Right lobe of liver (tissue), 6 donors: ENCODE data around the gene LDAH. TPM values are rescaled to one million over a fixed set of nuclear protein-coding genes. Genes with fewer than 3 reads are reported as not detected.
A peak's percentile ranks its signal among the peaks of the same experiment; 100 is the strongest.

ENCODE experiments used
- ATAC-seq, 4 donors: fragments of 200-7000 bp; cut with Tn5 transposase; one replicate each; pipeline ENCODE4 v1.9.1; 2020; ENCODE audit warnings: mild to moderate bottlenecking in 4 of 4, moderate library complexity in 4 of 4
- DNase-seq, 3 donors: peaks; one replicate each; pipeline ENCODE4 v3.0.0-alpha.2; 2020
- H3K27ac ChIP-seq, 3 donors: fragments of 200-600 bp; one replicate each; pipeline ENCODE4 v1.8.0; 2022
- H3K27me3 ChIP-seq, 2 donors: fragments of 200-600 bp; one replicate each; pipeline ENCODE4 v1.8.0; 2022
- H3K36me3 ChIP-seq, 4 donors: fragments of 200-600 bp; sonication (generic) in 1 of 4; one replicate each; pipeline versions ENCODE4 v1.5.1 to v1.8.0; 2017 to 2022; ENCODE audit warnings: control low read depth in 1 of 4
- H3K4me1 ChIP-seq, 4 donors: fragments of 200-600 bp; sonication (generic) in 1 of 4; one replicate each; pipeline versions ENCODE4 v1.5.1 to v1.8.0; 2017 to 2022; ENCODE audit warnings: control low read depth in 1 of 4
- H3K4me3 ChIP-seq, 3 donors: fragments of 200-600 bp; one replicate each; pipeline ENCODE4 v1.8.0; 2022
- H3K9me3 ChIP-seq, 4 donors: fragments of 200-600 bp; sonication (generic) in 1 of 4; one replicate each; pipeline versions ENCODE4 v1.5.1 to v1.8.0; 2017 to 2022; ENCODE audit warnings: control low read depth in 1 of 4
- POLR2A ChIP-seq: fragments of 450-650 bp; IDR thresholded peaks from one replicate; pipeline ENCODE4 v1.6.1; 2017; ENCODE audit warnings: antibody characterized with exemption, mild to moderate bottlenecking
- WGBS: methylation state at CpG from one replicate; pipeline ENCODE4 v1.1.6; 2018; ENCODE audit warnings: low coverage, low lambda C conversion rate; ENCODE audit not compliant: insufficient coverage; ENCODE audit errors: missing lambda C conversion rate; 5-methylcytosine and 5-hydroxymethylcytosine counted together
- intact Hi-C, 2 donors: fragments of 100-400 bp; cut with DNase I; formaldehyde crosslinking; loops; one replicate each; pipeline versions ENCODE4 v1.11.2 to v1.14.1; 2022
- total RNA-seq, 6 experiments: library from RNA; depleted of rRNA in 2 of 6; stranded (reverse); fragments of >200 nt in 2 of 6; fragmentation: NEBNext Ultra II Directional in 3 of 6; extraction: Animal tissue kit (Norgen Biotek cat#: 25700) in 3 of 6; gene quantifications; one replicate each; pipeline versions ENCODE4 v1.1.0 to v1.2.4, GENCODE V29; 2016 to 2023
- TF ChIP-seq, protein P1 (sequence below), 4 donors: fragments of 200-600 bp in 3 of 4; fragments of 450-650 bp in 1 of 4; IDR thresholded peaks; one replicate each; pipeline versions ENCODE4 v1.5.1 to v1.8.0; 2016 to 2022; ENCODE audit warnings: antibody characterized with exemption in 4 of 4, mild to moderate bottlenecking in 2 of 4
- donor health status: DM: no; HTN: yes; CAD: no.
- donor health status: DM: no; HTN: no; CAD: no.
- donor health status: DM: no; HTN: no; CAD: no.
- donor health status: DM: no; HTN: yes; CAD: no.
- donor health status: DM: no; HTN: yes; CAD: no.

LDAH gene
- total RNA-seq, 6 experiments from 2014 or later = 9.0 to 18.7 (median 14.1) TPM

DNA sequence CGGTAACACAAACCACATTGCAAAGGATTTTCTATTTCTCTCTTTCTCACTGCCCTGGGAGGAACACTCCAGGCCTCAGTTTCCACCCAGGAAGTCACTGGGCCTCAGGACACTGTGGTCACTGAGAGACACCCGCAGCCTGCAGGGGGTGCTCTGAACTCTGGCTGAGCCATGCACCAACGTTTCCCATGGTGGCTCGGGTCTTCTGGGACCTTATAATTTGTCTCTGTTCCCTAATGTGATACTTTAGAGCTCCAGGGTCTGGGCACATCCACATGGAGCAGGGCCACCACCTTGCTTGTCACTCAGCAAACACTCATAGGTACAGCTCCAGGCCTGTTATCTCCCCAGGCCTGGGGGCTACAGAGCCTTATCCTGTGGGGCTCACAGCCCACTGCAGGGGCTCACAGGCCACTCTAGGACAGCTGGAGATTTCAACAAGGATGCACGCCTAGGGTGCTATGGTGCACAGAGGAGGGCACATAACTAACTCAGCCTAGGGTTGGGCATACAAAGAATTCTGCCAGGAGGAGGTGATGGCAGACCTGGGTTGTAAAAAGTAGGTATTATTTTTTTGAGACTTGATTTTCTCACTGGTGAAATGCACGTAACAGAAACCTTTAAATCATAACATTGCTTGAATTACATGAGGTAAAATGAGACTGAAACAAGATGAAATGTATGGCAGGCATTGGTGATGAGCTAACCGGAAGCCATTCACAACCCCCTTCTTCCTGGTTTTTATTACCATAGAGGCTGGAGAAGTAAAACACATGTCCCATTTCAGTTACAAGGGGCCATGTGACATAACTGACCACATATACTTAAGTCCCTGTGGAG, 169.0 kb downstream of the LDAH start:
- Histone ChIP-seq H3K36me3 (no peaks in the 10 kb centered on the region), H3K4me3 (no peak overlapping the region), H3K27me3 (no peaks in the 10 kb centered on the region), H3K4me1 (peaks cover 0 to 17% (median 6%) of the 10 kb centered on the region in 4 donors), H3K9me3 (no peaks in the 10 kb centered on the region), H3K27ac (no peak overlapping the region)
- DNase-seq (peak in 1 of 3 donors; percentile 20), ATAC-seq (no peak)
- WGBS = 91% methylated on average over 7 of the region's 7 CpGs
- intact Hi-C loops = no loop called here
- no peak for TF ChIP-seq POLR2A
- TF ChIP-seq, protein P1, sequence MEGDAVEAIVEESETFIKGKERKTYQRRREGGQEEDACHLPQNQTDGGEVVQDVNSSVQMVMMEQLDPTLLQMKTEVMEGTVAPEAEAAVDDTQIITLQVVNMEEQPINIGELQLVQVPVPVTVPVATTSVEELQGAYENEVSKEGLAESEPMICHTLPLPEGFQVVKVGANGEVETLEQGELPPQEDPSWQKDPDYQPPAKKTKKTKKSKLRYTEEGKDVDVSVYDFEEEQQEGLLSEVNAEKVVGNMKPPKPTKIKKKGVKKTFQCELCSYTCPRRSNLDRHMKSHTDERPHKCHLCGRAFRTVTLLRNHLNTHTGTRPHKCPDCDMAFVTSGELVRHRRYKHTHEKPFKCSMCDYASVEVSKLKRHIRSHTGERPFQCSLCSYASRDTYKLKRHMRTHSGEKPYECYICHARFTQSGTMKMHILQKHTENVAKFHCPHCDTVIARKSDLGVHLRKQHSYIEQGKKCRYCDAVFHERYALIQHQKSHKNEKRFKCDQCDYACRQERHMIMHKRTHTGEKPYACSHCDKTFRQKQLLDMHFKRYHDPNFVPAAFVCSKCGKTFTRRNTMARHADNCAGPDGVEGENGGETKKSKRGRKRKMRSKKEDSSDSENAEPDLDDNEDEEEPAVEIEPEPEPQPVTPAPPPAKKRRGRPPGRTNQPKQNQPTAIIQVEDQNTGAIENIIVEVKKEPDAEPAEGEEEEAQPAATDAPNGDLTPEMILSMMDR (IDR thresholded peaks at IDR 0.05) = no peak

DNA sequence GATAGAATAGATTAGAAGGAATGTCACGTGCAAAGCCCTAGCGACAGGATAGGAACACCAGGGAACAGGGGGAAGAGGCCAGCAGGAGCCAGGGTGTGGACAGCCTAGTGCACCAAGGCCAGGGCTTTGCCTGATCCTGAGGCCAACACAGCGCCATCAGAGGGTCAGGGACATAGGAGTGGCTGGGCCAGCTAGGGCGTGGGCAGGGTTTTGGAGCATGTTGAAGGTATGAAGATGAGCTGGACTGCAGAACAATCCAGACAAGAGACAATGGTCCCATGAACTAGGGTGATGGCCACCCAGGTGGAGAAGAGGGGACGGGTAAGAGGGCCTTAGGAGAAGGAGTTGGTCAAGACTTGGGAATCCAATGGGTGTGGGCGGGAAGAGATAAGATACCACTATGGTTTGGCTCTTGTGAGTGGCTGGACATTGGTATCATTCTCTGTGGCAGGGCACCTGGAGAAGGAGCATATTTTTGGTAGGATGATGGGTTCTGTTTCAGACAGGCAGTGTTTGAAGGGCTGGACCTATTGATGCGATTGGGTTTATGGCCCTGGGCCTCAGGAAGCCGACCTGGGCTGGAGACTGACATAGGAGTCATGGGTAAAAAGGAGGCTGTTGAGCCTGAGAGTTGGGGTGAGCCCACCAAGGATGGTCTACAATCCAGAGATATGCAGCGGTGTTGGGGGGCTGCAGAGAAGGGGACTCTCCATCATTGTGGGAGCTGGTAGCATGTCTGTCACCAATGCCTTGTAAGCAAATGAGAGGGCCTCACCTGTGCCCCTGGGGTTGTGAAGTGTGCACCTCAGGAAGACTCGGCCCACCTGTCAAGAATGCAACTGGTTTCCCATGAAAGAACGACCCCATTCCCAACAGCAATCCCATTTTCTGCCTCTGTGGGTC, 170.0 kb downstream of the LDAH start:
- H3K36me3 ChIP-seq = no peaks in the 10 kb centered on the region
- DNase-seq (peak in 1 of 3 donors; percentile 42), ATAC-seq (no peak)
- H3K4me3 ChIP-seq = no peak overlapping the region
- 89% methylated on average over 4 of the region's 11 CpGs for WGBS
- no peaks in the 10 kb centered on the region for H3K9me3 ChIP-seq
- no peak overlapping the region for H3K27ac ChIP-seq
- no peaks in the 10 kb centered on the region for H3K27me3 ChIP-seq
- TF ChIP-seq, protein P1 (IDR thresholded peaks at IDR 0.05) = no peak
- TF ChIP-seq POLR2A = no peak
- intact Hi-C loops = no loop called here
- peaks cover 0 to 27% (median 6%) of the 10 kb centered on the region in 4 donors for H3K4me1 ChIP-seq

DNA sequence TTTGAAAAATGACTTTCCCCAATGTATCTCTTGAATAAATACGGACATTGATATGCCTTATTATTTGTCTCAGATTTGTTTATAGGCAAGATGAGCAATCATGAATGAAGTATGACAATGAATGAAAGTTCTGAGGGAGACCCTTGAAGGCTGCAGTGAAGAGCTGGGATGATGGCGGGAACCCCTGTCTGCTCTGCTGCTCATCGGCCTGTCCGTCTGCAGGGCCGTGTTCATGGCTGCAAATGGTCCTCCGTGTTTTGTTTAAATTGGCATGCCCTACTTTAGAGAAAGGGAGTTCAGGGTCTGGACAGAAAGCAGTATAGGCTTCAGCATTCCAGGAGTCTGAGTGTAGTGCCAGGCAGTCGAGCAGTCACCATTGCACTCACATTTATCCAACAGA, 170.8 kb downstream of the LDAH start:
- intact Hi-C loops = no loop called here
- no peak for ATAC-seq
- Histone ChIP-seq H3K36me3 (no peaks in the 10 kb centered on the region), H3K27ac (no peak overlapping the region), H3K4me3 (no peak overlapping the region), H3K4me1 (peaks cover 0 to 31% (median 6%) of the 10 kb centered on the region in 4 donors), H3K9me3 (no peaks in the 10 kb centered on the region), H3K27me3 (no peaks in the 10 kb centered on the region)
- peak in 1 of 3 donors; percentile 23 for DNase-seq
- no peak for TF ChIP-seq POLR2A
- TF ChIP-seq, protein P1 (IDR thresholded peaks at IDR 0.05) = no peak
- 88% methylated on average over 6 of the region's 7 CpGs for WGBS

DNA sequence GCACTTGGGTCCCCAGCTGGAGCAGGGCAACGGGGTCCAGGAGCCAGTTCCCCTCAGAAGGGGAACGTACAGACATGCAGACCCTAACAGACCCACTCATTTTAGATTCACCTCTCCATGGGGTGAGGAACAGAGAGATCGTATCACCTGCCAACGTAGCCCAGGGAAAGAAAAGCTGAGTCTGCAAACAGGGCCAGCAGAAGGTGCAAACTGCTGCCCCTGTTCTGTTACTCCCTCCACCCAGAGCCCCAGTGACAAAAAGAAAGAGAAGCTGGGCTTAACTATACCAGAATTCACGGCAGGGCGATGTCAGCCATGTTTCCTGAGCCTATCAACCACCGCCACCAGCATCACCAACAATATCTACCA, 171.2 kb downstream of the LDAH start:
- Histone ChIP-seq H3K36me3 (no peaks in the 10 kb centered on the region), H3K27ac (peak overlapping the region in 2 of 3 donors; percentile 86 to 95), H3K9me3 (no peaks in the 10 kb centered on the region), H3K4me1 (peaks cover 0 to 31% (median 6%) of the 10 kb centered on the region in 4 donors), H3K4me3 (peak overlapping the region in 2 of 3 donors; percentile 68 to 81), H3K27me3 (no peaks in the 10 kb centered on the region)
- intact Hi-C loops = no loop called here
- ATAC-seq (no peak), DNase-seq (no peak)
- WGBS = 75% methylated on average over 4 of the region's 7 CpGs
- TF ChIP-seq, protein P1 (IDR thresholded peaks at IDR 0.05) = no peak
- no peak for TF ChIP-seq POLR2A
